Ectodermal cell (in vitro differentiated cells): ENCODE data around the gene CELA3B.
"Not testable (repeated sequence)": the region's sequence is repeated elsewhere in the genome, so short reads cannot be mapped to it uniquely, and the experiment has no call there.

ENCODE experiments used
- H3K27ac ChIP-seq: 2 replicates; pipeline ENCODE4 v1.7.0; 2013; ENCODE audit warnings: mild to moderate bottlenecking, low read depth, low read length; ENCODE audit not compliant: insufficient read depth, poor library complexity, severe bottlenecking
- H3K27me3 ChIP-seq: 2 replicates; pipeline ENCODE4 v1.7.0; 2013; ENCODE audit warnings: mild to moderate bottlenecking, low read length; ENCODE audit not compliant: insufficient read depth, control insufficient read depth, poor library complexity, severe bottlenecking
- H3K36me3 ChIP-seq: one replicate; pipeline ENCODE4 v1.7.0; 2013; ENCODE audit warnings: low read length; ENCODE audit not compliant: control insufficient read depth, insufficient read depth
- H3K4me1 ChIP-seq: one replicate; pipeline ENCODE4 v1.7.0; 2013; ENCODE audit warnings: low read length; ENCODE audit not compliant: control insufficient read depth, insufficient read depth
- H3K4me3 ChIP-seq: 2 replicates; pipeline ENCODE4 v1.7.0; 2013; ENCODE audit warnings: low read depth, low read length, control low read depth; ENCODE audit not compliant: insufficient read depth
- H3K9me3 ChIP-seq: 2 replicates; pipeline ENCODE4 v1.7.0; 2013; ENCODE audit warnings: mild to moderate bottlenecking, low read length, moderate library complexity; ENCODE audit not compliant: control insufficient read depth
- WGBS, 2 experiments: methylation state at CpG; one replicate each; pipeline ENCODE4 v1.1.7; 2013; ENCODE audit warnings: missing lambda C conversion rate in 2 of 2; 5-methylcytosine and 5-hydroxymethylcytosine counted together

CELA3B gene

GRCh38 chr1:22030473-22030872 is 53.7 kb downstream of the CELA3B start:
- Histone ChIP-seq H3K9me3 (no peaks in the 10 kb centered on the region), H3K27me3 (no peaks in the 10 kb centered on the region), H3K27ac (no peak overlapping the region), H3K4me3 (no peak overlapping the region), H3K36me3 (peaks cover 7% of the 10 kb centered on the region), H3K4me1 (no peaks in the 10 kb centered on the region)
- 94% methylated on average over 3 of the region's 3 CpGs for WGBS, 2 experiments

DNA sequence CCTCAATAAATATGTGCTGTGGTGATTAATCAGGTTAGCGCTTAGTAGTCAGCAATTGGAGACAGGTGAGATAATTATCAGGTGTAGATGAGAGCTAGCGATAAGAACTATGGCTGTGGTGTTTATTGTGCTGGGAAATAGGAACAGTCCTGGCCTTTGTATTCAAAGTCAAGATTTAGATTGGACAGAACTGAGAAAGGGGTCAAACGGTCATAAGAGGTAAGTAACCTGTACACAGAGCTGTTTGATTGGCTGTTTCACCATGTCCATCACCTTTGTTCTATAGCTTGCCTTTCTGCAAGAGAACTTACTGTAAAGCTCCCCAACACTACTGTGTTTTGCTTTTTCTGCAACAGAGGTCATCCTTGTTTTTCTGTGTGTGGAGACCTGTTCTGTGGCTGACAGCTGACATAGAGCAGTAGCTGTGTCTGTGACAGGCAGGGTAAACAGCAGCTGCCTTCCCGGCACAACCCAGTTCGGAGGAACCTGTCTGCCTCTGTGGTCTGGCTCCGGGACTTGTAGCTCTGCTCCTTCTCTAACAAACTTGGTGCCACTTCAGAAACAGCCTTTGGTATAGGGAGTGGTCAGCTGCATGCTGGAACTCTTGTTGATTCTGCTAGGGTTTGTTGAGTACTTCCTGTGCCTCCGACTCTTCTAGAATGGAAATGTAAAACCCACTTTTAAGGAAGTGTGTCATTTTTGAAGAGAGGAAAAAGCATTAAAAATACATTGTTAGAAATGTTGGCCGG is 54.6 kb downstream of the CELA3B start:
- WGBS, 2 experiments = 92 to 94% methylated on average over 8 of the region's 8 CpGs
- Histone ChIP-seq H3K27me3 (no peaks in the 10 kb centered on the region), H3K4me1 (no peaks in the 10 kb centered on the region), H3K27ac (no peak overlapping the region), H3K4me3 (no peak overlapping the region), H3K9me3 (no peaks in the 10 kb centered on the region), H3K36me3 (peaks cover 7% of the 10 kb centered on the region)

DNA sequence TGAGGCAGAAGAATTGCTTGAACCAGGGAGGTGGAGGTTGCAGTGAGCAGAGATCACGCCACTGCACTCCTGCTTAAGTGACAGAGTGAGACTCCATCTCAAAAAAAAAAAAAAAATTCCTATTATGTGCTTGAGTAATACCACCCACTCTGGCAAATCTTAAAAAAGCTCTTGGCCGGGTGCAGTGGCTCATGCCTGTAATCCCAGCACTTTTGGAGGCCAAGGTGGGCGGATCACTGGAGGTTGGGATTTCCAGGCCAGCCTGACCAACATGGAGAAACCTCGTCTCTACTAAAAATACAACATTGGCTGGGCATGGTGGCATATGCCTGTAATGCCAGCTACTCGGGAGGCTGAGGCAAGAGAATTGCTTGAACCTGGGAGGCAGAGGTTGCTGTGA is 58.0 kb downstream of the CELA3B start:
- not testable (repeated sequence) for H3K27ac ChIP-seq, H3K4me1 ChIP-seq, H3K9me3 ChIP-seq, H3K4me3 ChIP-seq, H3K27me3 ChIP-seq, H3K36me3 ChIP-seq
- 80 to 85% methylated on average over 5 of the region's 5 CpGs for WGBS, 2 experiments

GRCh38 chr1:22037520-22037919 is 60.7 kb downstream of the CELA3B start:
- Histone ChIP-seq H3K4me1 (peaks cover 5% of the 10 kb centered on the region), H3K4me3 (no peak overlapping the region), H3K27ac (no peak overlapping the region), H3K27me3 (no peaks in the 10 kb centered on the region), H3K9me3 (no peaks in the 10 kb centered on the region), H3K36me3 (no peaks in the 10 kb centered on the region)
- WGBS, 2 experiments = 51 to 52% methylated on average over 6 of the region's 7 CpGs

DNA sequence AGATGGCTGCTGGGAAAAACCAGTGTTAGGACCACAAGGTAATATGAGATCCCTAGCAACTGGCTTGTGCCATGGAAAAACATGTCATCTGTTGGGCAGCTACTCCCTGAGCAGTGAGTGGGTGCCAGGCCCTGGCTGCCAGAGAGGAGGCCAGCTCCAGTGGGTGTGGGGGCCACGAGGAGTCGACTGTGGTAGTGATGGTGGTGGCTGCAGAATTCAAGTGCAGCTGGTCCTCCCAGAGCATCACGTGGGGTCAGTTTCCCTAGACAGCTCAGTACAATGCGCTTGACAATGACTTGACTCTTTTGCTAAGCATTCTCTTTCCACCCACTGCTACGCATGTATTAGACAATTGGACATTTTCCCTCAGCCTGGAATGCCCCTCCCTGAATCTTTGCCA is 61.2 kb downstream of the CELA3B start:
- H3K4me1 ChIP-seq = peaks cover 5% of the 10 kb centered on the region
- WGBS, 2 experiments = 88 to 93% methylated on average over 5 of the region's 5 CpGs
- H3K4me3 ChIP-seq = no peak overlapping the region
- H3K27me3 ChIP-seq = no peaks in the 10 kb centered on the region
- no peaks in the 10 kb centered on the region for H3K36me3 ChIP-seq
- no peaks in the 10 kb centered on the region for H3K9me3 ChIP-seq
- no peak overlapping the region for H3K27ac ChIP-seq
